ENCODE data around the gene GAB2. TPM values are rescaled to one million over a fixed set of nuclear protein-coding genes. Genes with fewer than 3 reads are reported as not detected.

The GAB2 gene
- total RNA-seq, 6 experiments from 2014 or later, result 3.8 to 10.2 (median 4.5) TPM

DNA sequence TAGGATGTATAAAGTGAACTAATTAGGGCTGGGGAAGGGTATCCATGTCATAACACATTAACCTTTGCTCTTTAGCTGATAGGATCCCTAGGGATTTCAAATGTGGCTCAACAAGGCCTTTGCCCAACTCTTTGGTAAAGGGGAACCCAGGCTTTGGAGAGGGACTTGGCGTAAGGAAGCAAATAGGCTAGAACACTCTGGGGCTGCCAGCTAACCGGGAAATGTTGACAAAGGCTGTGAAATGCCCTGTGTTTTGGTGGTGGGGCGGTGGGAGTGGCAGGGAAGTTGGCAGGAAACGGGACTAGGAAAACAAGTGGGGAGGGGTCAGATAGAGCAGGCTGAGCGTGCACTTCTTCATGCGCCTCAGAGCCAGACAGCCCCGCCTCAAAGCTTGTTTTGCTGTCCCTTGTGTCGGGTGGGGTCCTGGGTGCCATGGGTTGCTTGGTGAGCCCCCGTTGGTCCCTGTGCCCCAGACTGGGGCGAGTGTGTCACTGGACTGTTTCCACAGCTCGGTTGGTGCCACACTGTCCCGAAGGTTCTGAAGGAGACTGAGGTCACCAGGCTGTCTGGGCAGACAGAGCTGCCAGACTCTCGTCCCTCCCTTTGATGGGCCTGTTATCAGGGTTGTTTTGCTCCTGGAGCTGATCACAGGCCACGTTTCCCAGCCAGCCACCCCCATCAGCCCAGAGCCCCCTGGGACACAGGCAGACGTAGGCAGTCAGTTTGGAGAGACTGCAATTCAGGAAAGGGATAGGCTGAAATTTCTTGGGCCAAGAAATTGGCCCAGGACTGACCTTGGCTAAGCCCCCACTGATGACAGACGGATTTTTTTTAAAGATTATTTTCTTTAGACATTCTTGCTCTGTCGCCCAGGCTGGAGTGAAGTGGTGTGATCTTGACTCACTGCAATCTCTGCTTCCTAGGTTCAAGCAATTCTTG, 248.8 kb downstream of the GAB2 start:
- Histone ChIP-seq H3K27me3 (no peaks in the 10 kb centered on the region), H3K9me3 (no peaks in the 10 kb centered on the region), H3K4me1 (peaks cover 0 to 52% (median 13%) of the 10 kb centered on the region in 4 donors), H3K4me3 (peak overlapping the region in 2 of 3 donors; percentile 55 to 62), H3K27ac (peak overlapping the region; percentile 86 to 93 (median 93)), H3K36me3 (peaks cover 0 to 3% (median 0%) of the 10 kb centered on the region in 4 donors)
- peak; percentile 78 to 94 (median 90) for DNase-seq
- 29% methylated on average over 8 of the region's 17 CpGs for WGBS (ENCODE audit: insufficient coverage, low coverage, low lambda C conversion rate, missing lambda C conversion rate)
- TF ChIP-seq POLR2A (IDR thresholded peaks at IDR 0.05), result peak; percentile 66
- TF ChIP-seq, protein P1, sequence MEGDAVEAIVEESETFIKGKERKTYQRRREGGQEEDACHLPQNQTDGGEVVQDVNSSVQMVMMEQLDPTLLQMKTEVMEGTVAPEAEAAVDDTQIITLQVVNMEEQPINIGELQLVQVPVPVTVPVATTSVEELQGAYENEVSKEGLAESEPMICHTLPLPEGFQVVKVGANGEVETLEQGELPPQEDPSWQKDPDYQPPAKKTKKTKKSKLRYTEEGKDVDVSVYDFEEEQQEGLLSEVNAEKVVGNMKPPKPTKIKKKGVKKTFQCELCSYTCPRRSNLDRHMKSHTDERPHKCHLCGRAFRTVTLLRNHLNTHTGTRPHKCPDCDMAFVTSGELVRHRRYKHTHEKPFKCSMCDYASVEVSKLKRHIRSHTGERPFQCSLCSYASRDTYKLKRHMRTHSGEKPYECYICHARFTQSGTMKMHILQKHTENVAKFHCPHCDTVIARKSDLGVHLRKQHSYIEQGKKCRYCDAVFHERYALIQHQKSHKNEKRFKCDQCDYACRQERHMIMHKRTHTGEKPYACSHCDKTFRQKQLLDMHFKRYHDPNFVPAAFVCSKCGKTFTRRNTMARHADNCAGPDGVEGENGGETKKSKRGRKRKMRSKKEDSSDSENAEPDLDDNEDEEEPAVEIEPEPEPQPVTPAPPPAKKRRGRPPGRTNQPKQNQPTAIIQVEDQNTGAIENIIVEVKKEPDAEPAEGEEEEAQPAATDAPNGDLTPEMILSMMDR (IDR thresholded peaks at IDR 0.05), result no peak
- intact Hi-C loops (cut with DNase I), result no loop called here
- ATAC-seq, result peak; percentile 65 to 81 (median 72)

DNA sequence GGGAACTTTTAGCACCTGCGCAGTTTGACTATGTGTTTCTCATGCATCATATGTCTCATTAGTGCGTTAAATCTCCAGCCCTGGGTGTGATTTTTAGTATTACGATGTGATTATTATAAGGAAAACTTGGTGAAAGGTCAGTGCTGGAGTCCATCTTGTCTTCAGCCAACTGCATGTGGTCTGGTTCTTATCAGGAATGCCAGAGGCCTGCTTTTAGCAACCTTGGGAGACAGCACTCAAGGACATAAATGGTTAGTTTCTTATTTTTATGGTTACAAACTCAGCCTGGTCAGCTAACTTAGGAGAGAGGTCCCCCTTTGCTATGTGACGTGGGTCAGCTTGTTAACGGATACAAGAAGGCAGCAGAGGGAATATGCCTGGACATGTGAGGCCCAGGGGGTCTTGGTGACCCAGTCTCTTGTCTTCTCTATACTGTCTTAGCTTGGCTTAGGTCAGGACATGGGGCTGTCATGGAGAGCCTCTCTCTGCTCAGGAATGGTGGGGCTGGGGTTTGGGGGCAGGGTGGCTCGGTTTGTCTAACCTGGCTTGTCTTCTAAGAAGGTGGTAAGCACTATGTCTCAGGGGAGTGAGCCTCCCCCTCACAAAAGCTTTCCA, 250.7 kb downstream of the GAB2 start:
- Histone ChIP-seq H3K27me3 (no peaks in the 10 kb centered on the region), H3K27ac (peak overlapping the region; percentile 86 to 93 (median 93)), H3K9me3 (no peaks in the 10 kb centered on the region), H3K4me3 (no peak overlapping the region), H3K36me3 (no peaks in the 10 kb centered on the region), H3K4me1 (peaks cover 0 to 70% (median 18%) of the 10 kb centered on the region in 4 donors)
- no peak for ATAC-seq
- intact Hi-C loops (cut with DNase I), result no loop called here
- WGBS (ENCODE audit: insufficient coverage, low coverage, low lambda C conversion rate, missing lambda C conversion rate), result 92% methylated on average over 6 of the region's 6 CpGs
- no peak for DNase-seq
- TF ChIP-seq POLR2A (IDR thresholded peaks at IDR 0.05), result no peak
- TF ChIP-seq, protein P1 (IDR thresholded peaks at IDR 0.05), result no peak

Other genes starting within 250 kb of the GAB2 start
- gene KCTD21, start 229.2 kb downstream of the GAB2 start, total RNA-seq, result 10 to 100 TPM in 5 of 6 experiments, 1 to 10 TPM in 1; 9.6 to 15.6 (median 11.9) TPM
- 10 to 100 TPM in 1 of 6 experiments, 1 to 10 TPM in 5; 5.3 to 10.1 (median 7.9) TPM for gene USP35, start 228.9 kb downstream of the GAB2 start, total RNA-seq
- gene NARS2, start 157.0 kb upstream of the GAB2 start, total RNA-seq, result 10 to 100 TPM; 11.5 to 17.4 (median 14.0) TPM